ENCODE data around the gene ADAR. TPM values are rescaled to one million over a fixed set of nuclear protein-coding genes. Genes with fewer than 3 reads are reported as not detected.

ADAR gene
- total RNA-seq, 2 donors from 2014 or later = 197 to 231 TPM

GRCh38 chr1:154536570-154536969 is 71.4 kb downstream of the ADAR start:
- peaks cover 7% of the 10 kb centered on the region for H3K36me3 Mint-ChIP-seq (ENCODE audit: low read depth)
- peaks cover 54% of the 10 kb centered on the region for H3K27me3 Mint-ChIP-seq
- H3K4me1 Mint-ChIP-seq = peaks cover 13% of the 10 kb centered on the region
- no peak overlapping the region for H3K27ac Mint-ChIP-seq
- H3K9me3 ChIP-seq (ENCODE audit: control insufficient read depth, low read length, poor library complexity, severe bottlenecking) = no peaks in the 10 kb centered on the region
- H3K4me3 Mint-ChIP-seq = no peak overlapping the region
- DNase-seq (no peak), ATAC-seq (no peak)

GRCh38 chr1:154533952-154534844 is 73.8 kb downstream of the ADAR start:
- DNase-seq = no peak
- H3K27ac Mint-ChIP-seq = no peak overlapping the region
- ATAC-seq = no peak
- peaks cover 2% of the 10 kb centered on the region for H3K4me1 Mint-ChIP-seq
- no peak overlapping the region for H3K4me3 Mint-ChIP-seq
- no peaks in the 10 kb centered on the region for H3K9me3 ChIP-seq (ENCODE audit: control insufficient read depth, low read length, poor library complexity, severe bottlenecking)
- H3K36me3 Mint-ChIP-seq (ENCODE audit: low read depth) = peaks cover 2% of the 10 kb centered on the region
- peaks cover 32% of the 10 kb centered on the region for H3K27me3 Mint-ChIP-seq

Other genes with a start within 250 kb of the ADAR start
- 10 to 100 TPM; 72.8 to 79.0 TPM for gene IL6R, start 202.8 kb downstream of the ADAR start, total RNA-seq
- under 1 TPM in 1 of 2 donors, not detected in 1; 0.12 TPM for gene TDRD10, start 106.0 kb downstream of the ADAR start, total RNA-seq
- under 1 TPM in 1 of 2 donors, not detected in 1; 0.13 TPM for gene SHE, start 105.8 kb downstream of the ADAR start, total RNA-seq
- 10 to 100 TPM; 80.3 to 82.4 TPM for gene UBE2Q1, start 49.5 kb downstream of the ADAR start, total RNA-seq
- gene CHRNB2, start 40.4 kb downstream of the ADAR start, total RNA-seq = not detected

Data from T-helper 17 cell (primary cell).